GM12878 (cell line): ENCODE measurements around the gene SLC6A3. TPM values are rescaled to one million over a fixed set of nuclear protein-coding genes. Genes with fewer than 3 reads are reported as not detected.

Experiments used
- ATF7 ChIP-seq: fragments of 450-650 bp; IDR thresholded peaks from 2 replicates; pipeline ENCODE4 v1.6.1; 2016; ENCODE audit warnings: low read depth, mild to moderate bottlenecking
- CHD1 ChIP-seq: IDR thresholded peaks from 2 replicates; pipeline ENCODE4 v1.6.1; 2012; ENCODE audit warnings: low read depth, low read length, improper control_type of control experiment
- CREM ChIP-seq: IDR thresholded peaks from 2 replicates; pipeline ENCODE4 v1.6.1; 2014; ENCODE audit warnings: antibody characterized with exemption, low read depth
- HCFC1 ChIP-seq: fragments of 150-350 bp; IDR thresholded peaks from 2 replicates; pipeline ENCODE4 v1.6.1; 2014; ENCODE audit warnings: low read length
- NR2F1 ChIP-seq: fragments of 450-650 bp; conservative IDR thresholded peaks from 2 replicates; pipeline ENCODE4 v1.6.1; 2017; ENCODE audit warnings: mild to moderate bottlenecking
- RB1 ChIP-seq: fragments of 450-650 bp; formaldehyde crosslinking; IDR thresholded peaks from 2 replicates; pipeline ENCODE4 v1.6.1; 2017; ENCODE audit warnings: mild to moderate bottlenecking, borderline replicate concordance
- RFX5 ChIP-seq: IDR thresholded peaks from 2 replicates; pipeline ENCODE4 v1.6.1; 2011; ENCODE audit warnings: low read depth, low read length, improper control_type of control experiment
- STAT1 ChIP-seq: fragments of 450-650 bp; conservative IDR thresholded peaks from 2 replicates; pipeline ENCODE4 v1.6.1; 2014; ENCODE audit warnings: antibody characterized with exemption, mild to moderate bottlenecking
- polyA plus RNA-seq, 11 experiments: library from polyadenylated mRNA; depleted of rRNA in 4 of 11; unstranded in 6 of 11; stranded (reverse) in 5 of 11; fragments of >200 nt; fragmentation: Nextera tagmentation in 4 of 11; fragmentation: Illumina TruSeq in 1 of 11; extraction: Ambion mirVana in 4 of 11; extraction: Trizol in 1 of 11; gene quantifications; 1 replicate in 1 of 11; 2 replicates in 10 of 11; pipeline versions ENCODE4 v1.2.1 to v1.2.3, GENCODE V29; 2011 to 2016; ENCODE audit warnings: inconsistent platforms in 2 of 11, missing spikeins in 2 of 11, low read depth in 1 of 11
- total RNA-seq, 4 experiments: library from RNA; depleted of rRNA in 3 of 4; stranded (reverse); fragments of >200 nt in 3 of 4; fragmentation: Illumina TruSeq in 1 of 4; extraction: Trizol in 1 of 4; gene quantifications; 2 replicates each; pipeline versions ENCODE4 v1.2.1 to v1.2.3, GENCODE V29; 2013 to 2021
- TF ChIP-seq, protein P1 (sequence below): IDR thresholded peaks from 2 replicates; pipeline ENCODE4 v1.6.1; 2012; ENCODE audit warnings: improper control_type of control experiment, low read depth, low read length; ENCODE audit not compliant: insufficient replicate concordance

Gene SLC6A3
- total and polyA plus RNA-seq, 10 of the 15 experiments (the other 5 are each of a cell fraction or from before 2014, with no cell fraction given) = 0.01 TPM; not detected in 9

DNA sequence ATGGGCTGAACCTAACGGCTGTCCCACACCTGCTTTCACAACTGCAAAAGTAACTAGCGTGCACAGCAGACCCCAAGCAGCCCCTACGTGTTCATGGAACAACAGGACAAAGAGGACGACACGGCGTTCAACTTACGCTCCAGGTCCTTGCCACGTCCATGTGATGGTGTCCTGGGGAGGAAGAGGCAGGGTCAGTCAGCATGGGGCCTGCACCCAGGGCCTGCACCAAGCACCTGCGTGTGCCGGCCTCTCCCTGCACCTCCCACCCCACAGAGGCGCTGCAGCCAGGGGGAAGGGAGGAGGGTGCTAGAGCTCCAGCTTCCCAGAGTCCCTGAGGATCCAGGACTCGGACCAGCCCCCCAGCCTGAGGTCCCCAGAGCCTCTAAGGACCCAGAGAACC is 35.6 kb upstream of the SLC6A3 start (continued):
- no peak for TF ChIP-seq CHD1
- TF ChIP-seq RB1 = no peak
- TF ChIP-seq CREM = no peak
- no peak for TF ChIP-seq RFX5
- no peak for TF ChIP-seq HCFC1
- TF ChIP-seq, protein P1, sequence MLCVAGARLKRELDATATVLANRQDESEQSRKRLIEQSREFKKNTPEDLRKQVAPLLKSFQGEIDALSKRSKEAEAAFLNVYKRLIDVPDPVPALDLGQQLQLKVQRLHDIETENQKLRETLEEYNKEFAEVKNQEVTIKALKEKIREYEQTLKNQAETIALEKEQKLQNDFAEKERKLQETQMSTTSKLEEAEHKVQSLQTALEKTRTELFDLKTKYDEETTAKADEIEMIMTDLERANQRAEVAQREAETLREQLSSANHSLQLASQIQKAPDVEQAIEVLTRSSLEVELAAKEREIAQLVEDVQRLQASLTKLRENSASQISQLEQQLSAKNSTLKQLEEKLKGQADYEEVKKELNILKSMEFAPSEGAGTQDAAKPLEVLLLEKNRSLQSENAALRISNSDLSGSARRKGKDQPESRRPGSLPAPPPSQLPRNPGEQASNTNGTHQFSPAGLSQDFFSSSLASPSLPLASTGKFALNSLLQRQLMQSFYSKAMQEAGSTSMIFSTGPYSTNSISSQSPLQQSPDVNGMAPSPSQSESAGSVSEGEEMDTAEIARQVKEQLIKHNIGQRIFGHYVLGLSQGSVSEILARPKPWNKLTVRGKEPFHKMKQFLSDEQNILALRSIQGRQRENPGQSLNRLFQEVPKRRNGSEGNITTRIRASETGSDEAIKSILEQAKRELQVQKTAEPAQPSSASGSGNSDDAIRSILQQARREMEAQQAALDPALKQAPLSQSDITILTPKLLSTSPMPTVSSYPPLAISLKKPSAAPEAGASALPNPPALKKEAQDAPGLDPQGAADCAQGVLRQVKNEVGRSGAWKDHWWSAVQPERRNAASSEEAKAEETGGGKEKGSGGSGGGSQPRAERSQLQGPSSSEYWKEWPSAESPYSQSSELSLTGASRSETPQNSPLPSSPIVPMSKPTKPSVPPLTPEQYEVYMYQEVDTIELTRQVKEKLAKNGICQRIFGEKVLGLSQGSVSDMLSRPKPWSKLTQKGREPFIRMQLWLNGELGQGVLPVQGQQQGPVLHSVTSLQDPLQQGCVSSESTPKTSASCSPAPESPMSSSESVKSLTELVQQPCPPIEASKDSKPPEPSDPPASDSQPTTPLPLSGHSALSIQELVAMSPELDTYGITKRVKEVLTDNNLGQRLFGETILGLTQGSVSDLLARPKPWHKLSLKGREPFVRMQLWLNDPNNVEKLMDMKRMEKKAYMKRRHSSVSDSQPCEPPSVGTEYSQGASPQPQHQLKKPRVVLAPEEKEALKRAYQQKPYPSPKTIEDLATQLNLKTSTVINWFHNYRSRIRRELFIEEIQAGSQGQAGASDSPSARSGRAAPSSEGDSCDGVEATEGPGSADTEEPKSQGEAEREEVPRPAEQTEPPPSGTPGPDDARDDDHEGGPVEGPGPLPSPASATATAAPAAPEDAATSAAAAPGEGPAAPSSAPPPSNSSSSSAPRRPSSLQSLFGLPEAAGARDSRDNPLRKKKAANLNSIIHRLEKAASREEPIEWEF = no peak
- TF ChIP-seq ATF7 = no peak
- TF ChIP-seq STAT1 = no peak
- TF ChIP-seq NR2F1 = no peak
